NCI-H187 treated with DMSO at 0.1 percent for 48 hours (cell line): ENCODE results near the gene UBASH3A.

Experiments used
- DNase-seq: peaks from one replicate; lab custom pipeline; 2025; lab: John Stamatoyannopoulos, UW

Gene UBASH3A

DNA sequence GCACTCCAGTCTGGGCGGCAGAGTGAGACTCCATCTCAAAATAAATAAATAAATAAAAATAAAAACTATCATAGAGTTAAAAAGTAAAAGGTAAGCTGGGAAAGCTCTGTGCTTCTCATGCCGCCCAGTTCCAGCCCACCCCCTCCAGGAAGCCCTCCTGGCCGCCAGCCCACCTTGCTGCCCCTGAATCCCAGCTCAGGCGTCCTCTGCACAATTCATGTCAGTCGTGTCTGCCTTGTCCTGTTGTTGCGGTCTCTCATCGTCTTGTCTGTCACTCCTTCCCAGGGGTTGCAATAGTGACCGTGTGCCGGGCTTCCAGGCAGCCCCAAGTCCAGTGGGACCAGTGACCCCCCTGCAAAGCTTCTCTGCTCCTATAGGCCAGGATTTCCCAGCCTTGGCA is 48.2 kb downstream of the UBASH3A start:
- DNase-seq = no peak

DNA sequence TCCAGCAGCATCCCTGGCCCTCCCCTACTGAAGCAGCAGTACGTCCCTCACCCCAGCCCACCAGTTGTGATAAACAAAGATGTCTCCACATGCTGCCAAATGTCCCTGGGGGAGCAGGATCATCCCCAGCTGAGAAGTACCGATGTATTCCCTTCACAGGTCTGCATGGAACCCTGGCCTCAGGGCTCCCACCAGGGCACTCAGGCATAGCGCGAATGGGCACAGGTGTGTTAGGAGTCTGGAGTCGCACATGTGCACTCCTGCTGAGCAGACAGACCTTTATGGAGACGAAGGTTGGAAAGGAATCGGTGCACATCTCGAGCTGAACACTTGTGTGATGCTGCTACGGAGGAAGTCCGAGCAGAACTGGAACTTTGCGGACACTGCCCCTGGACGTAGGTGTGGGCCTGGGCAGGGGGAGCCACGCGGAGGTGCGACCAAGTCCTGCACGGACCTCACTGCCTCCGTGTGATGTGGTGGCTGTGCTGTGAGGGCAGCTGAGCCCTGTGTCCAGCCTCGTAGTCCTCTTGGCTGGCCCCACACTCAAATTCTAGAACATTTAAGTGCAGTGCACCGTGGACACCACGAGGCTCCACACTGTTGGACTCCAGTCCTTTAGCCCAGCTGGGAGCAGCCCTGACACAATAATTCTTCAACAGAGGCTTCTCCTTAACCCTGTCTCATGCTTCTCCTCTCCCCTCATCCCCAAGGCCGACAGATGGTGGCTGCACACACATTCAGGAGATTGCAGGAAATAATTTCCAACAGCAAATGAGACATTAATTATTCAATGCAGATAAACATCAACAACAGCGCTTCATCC is 48.9 kb downstream of the UBASH3A start:
- DNase-seq = no peak

DNA sequence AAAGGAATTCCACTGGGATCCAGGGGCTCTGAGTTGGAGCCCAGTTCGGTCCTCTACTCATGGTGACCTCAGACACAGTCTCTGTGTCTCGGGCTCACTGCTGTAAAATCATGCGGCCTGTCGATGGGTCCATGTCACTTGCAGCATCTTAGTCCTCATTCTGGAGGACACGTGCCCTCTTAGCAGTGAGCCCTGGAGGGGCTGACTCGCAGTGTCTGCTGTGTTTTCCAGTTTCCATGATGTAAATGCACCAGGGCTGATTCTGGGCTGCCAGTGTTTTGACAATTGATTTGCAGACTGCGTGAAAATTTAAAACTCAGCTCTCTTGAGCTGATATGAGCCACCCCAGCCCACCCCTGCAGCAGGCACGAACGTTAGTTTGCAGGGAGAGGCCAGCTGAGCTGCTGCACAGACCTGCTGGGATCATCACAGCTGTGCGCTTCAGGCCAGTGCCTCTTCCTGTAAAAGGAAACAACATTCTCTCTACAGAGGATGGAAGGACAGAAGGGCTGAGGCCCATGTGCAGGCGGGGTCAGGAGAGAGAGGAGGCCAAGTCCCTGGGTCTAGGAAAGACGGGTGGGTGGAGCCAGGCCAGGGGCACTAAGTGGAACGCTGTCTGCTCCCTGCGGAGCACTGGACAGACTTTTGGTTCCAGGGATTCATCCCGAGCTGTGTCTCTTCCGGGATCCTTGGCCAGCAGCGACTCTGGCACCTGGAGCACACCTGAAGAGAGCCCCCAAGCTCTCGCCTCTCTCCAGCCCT is 49.7 kb downstream of the UBASH3A start:
- no peak for DNase-seq

DNA sequence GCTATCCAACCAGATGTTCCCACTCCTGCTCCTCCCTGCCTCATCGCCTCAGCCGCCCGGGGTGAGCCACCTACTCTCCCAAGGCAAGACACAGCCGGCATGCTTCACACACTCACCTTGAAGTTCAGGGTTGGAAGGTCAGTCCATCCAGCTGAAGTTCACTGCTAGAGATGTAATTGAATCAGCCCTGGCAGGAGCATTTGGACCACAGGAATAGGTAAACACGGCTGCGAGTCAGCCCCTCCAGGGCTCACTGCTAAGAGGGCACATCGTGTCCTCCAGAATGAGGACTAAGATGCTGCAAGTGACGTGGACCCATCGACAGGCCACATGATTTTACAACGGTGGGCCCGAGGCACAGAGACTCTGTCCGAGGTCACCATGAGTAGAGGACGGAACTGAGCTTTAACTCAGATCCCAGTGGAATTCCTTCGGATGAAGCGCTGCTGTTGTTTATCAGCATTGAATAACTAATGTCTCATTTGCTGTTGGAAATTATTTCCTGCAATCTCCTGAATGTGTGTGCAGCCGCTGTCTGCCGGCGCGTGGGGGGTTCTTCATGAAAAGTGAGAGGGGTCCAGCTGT is 50.4 kb downstream of the UBASH3A start:
- DNase-seq = no peak

DNA sequence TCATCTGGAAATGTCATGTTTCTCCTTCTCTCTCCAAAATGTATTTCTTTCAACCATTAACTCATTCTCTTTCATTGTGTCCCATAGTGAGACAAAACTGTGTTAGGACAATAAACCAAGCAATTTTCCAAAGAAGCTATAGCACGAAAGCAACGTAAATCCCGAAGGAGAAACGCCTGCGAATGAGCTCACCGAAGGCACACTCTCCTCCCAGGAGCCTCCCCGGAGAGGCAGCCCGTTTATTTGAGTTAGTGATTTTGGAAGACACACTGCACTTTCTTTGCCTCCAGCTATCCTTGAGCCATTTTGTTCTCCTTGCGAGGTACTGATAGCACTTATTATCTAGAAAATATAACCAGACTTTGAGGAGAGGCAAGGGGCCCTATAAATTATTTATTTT is 51.1 kb downstream of the UBASH3A start:
- no peak for DNase-seq

DNA sequence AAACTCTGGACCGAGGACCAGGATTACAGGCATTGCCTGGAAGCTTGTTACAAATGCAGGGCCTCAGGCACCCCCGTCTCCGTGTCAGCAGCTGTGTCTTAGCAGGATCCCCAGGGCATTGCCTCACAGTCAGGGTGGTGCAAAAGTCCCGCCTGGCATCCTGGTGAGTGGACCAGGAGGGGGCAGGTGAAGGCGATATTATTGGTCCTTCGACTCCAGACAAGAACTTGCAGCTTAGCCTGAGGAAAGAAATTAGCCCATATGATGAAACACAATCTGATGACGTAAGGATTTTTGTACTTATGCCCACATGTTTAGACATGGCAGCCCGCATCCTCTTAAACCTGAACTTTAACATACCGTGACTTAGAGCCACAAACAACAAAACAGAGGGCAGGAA is 51.5 kb downstream of the UBASH3A start:
- no peak for DNase-seq

DNA sequence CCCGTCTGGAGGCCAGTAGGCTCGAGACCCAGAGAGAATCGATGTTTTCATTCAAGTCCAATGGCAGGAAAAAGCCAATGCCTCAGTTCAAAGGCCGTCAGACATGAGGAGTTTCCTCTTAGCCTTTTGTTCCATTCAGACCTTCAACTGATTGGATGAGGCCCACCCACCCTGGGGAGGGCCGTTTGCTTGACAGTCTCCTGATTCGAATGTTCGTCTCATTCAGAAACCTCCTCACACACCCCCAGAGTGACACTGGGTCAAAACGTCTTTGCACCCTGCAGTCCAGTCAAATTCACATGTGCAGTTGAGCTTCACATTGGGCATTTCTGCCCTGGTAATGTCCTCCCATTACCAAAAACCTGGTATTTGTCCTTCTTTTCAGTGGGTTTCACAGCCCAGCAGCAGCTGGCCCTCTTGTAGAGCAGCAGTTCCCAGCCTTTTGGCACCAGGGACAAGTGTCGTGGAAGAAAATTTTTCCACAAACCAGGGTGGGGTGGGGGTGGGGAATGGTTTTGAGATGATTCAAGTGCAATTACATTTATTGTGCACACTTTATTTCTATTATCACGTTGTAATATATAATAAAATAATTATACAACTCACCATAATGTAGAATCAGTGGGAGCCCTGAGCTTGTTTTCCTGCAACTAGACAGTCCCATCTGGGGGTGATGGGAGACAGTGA is 52.2 kb downstream of the UBASH3A start:
- DNase-seq = no peak

DNA sequence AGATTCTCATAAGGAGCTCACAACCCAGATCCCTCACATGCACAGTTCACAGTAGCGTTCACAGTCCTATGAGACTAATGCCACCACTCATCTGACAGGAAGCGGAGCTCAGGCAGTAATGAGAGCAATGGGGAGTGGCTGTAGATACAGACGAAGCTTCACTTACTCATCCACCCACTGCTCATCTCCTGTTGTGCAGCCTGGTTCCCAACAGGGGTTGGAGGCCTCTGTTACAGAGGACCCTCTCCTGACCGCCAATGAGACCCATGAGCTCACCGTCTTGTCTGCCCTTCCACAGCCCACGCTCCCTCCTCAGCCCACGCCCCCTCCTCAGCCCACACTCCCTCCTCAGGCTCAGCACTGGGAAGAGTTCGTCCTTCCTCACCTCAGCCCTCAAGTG is 52.8 kb downstream of the UBASH3A start:
- no peak for DNase-seq

DNA sequence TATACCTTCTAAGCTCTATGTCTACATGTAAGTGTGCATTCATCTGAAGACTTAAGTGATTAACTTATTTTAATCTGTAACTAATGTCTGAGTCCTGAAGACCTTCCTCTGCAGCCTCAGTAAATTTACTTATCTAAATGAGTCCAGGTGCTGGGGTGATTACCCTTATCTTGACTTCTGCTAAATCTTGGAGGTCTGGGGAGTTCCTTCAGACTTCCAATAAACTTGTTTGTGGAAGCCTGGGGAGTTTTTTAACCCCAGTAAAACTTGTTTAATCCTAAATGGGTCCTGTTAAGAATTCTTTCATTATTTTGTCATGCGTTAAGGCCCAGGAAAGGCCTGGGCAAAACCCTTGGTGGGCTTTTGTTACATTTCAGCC is 55.4 kb downstream of the UBASH3A start:
- no peak for DNase-seq

DNA sequence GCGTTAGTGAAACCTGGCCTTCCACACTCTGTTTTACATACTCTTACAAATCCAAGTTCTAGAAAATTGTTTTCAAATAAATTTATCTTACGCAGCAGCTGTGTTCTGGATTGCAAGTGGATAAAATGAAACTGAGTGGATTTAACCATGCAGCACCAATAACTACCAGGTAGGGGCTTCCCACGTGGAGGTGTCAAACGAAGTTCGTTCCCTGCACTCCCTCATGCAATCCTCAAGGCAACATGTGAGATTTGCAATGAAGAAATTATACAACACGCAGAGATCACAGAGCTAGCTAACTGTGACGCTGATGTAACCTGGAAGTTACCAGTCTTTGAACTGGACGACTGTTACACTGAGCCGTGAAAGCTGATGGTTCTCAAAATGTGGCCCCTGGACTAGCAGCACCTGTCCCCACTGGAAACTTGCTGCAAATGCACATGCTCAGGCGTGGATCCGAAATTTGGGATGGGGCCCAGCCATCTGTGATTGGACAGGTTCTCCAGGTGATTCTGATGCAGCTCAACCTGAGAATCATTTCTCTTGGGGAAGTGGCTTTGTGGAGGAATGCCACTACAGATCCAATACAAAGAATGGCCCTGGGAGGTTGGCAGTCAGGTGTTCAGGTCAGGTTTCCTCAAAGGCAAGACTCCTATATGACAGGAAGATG is 56.0 kb downstream of the UBASH3A start:
- no peak for DNase-seq

DNA sequence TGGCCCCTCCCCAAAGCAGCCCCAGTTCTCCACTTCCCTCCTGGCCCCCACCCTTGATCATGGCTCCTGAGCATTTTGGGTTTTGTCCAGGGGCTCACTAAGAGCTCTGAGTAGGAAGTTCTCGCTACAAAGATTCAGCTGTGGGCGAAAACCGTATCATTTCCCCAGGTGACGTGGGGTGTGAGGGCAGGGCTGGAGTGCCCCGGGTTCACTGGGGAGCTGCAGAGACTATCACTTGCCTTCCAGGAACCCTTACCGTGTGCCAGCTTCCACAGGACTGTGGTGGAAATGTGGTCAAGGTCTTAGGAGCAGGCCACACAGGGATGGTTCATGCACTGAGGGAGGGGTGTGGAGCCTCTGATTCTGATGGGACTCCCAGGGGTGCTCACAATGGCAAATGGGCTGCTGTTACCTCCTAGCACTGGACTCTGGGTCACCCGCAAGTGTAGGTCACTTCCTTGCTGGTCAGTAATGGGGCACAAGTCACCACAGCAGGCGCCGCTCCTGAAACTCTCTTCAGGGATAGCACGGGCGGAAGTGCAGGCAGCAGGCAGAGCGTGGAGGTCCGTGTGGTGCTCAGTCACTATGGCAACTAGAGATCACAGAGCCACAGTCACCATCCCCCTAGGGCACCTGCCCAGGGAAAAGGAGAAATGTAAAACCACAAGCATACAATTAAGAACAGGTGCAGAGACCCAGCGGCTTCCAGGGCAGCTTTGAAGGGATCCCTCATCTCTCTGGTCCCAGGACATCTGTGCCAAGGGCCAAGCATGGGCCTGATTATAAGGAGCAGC is 56.9 kb downstream of the UBASH3A start:
- peak; percentile 87 for DNase-seq

DNA sequence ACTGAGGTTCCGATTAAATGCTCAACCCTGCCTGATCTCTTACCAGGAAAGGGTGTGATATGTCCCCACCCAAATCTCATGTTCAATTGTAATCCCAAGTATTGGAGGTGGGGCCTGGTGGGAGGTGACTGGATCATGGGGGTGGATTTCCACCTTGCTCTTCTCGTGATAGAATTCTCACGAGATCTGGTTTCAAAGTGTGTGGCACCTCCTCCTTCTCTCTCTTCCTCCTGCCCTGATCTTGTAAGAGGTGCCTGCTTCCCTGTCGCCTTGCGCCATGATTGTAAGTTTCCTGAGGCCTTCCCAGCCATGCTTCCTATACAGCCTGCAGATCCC is 57.5 kb downstream of the UBASH3A start:
- peak; percentile 45 for DNase-seq

DNA sequence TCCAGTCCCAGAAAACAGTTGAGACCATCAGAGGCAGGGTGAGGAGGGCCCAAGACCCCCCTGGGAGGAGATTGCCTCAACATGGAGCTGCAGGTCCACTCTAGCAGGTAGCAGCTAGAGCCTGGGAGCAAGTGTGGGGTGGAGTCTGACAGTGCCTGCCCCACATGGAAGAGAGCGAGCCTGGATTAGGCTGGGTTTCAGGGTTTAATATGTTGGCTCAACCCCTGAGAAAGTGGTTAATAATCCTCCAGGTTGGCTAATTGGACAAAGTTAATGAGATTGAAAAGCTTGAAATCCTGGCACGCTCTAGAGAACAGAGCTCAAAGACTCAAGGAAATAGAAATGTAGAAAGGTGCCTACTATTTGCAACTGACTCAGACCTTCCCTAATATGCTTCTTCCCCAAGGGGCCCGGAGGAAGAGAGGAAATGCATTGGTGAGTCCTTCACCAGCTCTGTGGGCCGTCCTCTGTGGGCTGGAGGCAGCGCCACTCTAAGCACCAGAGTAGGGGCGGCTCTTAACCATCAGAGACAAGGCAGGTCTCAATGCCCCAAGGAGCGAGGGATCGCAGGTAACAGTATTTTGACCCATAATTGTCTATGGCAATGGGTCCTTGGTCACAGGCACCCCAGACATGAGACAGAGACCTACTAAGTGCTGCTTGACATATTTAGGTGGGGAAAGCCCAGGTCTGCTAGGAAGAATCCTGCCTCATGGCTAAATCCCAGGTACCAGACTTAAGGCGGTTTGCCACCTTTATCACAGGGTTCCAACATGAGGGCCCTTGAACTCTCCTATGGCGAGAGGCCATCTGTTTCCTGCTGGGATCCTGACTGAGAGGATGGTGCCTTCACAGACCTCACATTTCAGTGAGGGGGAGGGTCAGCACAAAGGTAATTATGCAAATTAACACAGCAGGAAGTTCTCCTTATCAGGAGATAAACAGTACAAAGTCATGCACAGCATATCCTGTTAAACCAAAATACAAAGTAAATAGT is 58.5 kb downstream of the UBASH3A start:
- no peak for DNase-seq

DNA sequence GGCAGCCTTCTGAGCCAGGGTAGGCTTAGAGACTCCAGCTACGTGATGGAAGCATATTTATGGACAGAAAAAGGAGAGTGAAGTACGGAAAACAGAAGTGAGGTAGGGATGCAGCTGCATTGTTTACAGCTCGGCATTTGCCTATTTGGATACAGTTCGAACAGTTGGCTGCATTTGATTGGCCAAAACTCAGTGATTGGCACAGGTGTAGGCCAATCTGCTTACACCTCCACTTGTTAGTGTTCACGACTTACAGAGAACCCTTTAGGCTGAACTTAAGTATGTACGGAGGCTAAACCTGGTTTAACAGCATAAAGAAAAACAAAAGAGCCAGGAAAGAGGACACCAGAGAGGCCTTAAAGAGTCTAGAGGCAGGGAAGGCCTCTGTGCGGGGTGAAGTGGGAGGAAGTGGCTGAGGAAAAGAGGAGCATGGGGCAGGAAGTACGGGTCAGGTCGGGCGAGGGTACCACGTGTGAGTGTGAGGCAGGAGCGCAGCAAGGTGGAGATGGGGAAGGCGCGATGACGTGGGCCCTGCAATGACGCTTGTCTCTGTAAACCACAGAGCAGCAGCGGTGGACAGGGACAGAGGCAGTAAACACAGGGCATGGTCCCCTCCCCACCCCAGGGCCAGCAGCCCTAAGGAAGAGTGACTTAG is 60.3 kb downstream of the UBASH3A start:
- DNase-seq = no peak

DNA sequence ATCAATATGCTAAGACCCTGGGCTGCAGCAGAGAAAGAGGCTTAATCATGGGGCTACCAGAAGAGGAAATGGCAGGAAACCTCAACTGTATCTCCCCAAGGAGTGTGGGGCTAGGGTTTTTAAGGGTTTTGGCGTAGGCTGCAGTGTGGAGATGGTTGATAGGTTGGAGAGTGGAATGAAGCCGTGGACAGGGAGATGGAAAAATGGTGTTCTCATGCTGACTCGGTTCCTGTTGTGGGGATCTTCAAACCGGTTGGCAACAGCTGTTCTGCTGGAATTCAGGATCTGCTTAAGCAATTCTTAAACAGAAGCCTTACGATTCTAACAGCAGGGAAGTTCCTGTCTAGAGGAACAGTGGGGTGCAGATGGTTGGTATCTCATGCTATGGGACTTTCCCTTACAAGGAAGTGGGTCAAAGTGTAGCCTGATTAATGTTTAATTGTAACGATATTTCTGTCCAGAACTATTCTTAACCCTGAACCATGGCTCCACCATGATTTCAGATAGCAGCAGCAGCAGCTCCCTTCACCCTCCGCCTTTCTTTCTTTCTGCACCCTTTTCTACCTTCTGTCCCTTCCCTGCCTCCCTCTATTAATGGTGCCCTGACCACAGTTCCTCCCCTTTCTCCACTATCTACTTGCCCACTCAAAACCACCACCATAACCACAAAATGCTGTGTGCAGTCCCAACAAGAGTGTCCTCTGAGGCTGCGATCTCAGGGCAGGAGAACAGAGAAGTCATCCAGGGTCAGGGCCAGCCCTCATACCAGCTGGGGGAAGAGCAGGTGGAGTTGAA is 61.5 kb downstream of the UBASH3A start:
- no peak for DNase-seq

DNA sequence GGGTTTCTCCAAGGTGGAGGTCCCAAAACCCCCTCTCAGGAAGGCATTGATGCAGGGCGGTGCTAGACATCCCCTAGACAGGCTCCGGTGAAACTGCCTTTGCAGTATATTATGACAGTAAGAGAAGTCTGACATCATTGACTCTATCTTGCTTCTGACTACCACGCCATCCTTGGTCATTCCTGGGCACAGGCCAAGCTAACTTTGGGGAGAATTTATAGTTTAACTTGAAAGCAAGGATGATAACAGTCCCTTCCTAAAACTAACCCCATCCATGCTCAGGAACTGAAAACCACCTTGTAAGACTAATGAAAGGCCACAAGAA is 62.1 kb downstream of the UBASH3A start:
- no peak for DNase-seq

DNA sequence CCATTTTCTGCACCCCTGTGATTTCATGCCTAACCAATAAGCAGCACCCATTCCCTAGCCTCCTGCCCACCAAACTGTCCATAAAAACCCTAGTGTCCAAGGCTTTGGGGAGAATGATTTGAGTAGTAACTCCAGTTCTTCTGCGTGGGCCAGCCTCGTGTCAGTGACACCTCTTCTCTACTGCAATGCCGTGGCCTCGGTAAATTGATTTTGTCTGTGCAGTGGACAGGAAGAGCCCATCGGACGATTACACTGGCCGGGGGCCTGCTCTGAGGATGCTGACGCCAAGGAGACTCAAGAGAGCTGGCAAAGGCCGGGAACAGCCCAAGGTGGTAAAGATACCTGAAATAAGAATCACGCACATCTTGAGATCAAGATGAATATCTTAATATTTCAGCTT is 63.0 kb downstream of the UBASH3A start:
- DNase-seq = no peak

DNA sequence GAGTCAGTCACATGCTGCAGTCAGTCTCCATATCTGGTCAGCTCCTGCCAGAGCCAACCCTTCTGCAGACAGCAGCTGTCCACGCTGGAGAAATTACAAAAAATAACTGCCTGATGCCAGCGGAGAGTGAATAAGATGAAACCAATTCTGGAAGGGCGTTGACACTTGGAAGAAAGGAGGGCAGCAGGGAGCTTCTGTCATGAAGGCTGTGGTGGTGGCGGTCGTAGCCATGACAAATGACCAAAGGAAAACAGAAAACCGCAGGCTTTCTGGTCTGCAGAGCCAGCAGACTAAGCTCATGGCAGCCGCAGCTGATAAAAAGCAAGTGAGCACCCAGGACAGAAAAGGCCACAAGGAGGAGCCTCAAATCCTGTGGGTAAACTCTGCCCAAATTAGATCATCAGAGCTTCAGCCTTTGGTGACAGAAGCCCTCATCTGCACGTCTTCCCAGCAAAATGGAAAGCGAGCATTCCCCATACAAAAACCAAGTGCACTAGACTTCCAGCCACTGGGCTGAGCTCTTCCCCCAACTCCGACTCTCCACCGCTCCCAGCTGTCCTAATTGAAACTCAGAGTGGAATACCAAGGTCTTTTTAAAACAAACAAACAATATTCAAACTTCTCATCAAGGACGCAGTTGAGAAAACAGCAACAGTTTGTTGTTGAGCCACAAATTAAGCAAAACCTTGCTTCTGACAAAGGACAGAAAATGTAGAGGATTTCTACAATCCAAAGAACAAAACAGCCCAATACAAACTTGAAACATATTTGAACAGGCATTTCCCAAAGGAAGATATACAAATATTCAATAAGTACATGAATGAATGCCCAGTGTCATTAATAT is 63.7 kb downstream of the UBASH3A start:
- no peak for DNase-seq
